Upper lobe of left lung (tissue), 4 donors: ENCODE data around the gene OPCML.

ENCODE experiments used
- EP300 ChIP-seq, 4 donors: sonication (generic); formaldehyde crosslinking; IDR thresholded peaks; one replicate each; pipeline ENCODE4 v1.5.1; 2017; ENCODE audit warnings: antibody characterized with exemption in 4 of 4, control low read depth in 2 of 4
- POLR2A ChIP-seq, 4 donors: fragments of 450-650 bp; IDR thresholded peaks; one replicate each; pipeline ENCODE4 v1.5.1; 2016 to 2017; ENCODE audit warnings: antibody characterized with exemption in 4 of 4, mild to moderate bottlenecking in 2 of 4
- POLR2AphosphoS5 ChIP-seq, 2 donors: sonication (generic); formaldehyde crosslinking; IDR thresholded peaks; one replicate each; pipeline ENCODE4 v1.5.1; 2017; ENCODE audit warnings: antibody characterized with exemption in 2 of 2
- TF ChIP-seq, protein P1 (sequence below), 6 experiments: fragments of 450-650 bp in 4 of 6; fragments of 200-600 bp in 2 of 6; sonication (generic) in 2 of 6; IDR thresholded peaks; one replicate each; pipeline ENCODE4 v1.5.1; 2016 to 2019; ENCODE audit warnings: antibody characterized with exemption in 6 of 6

DNA sequence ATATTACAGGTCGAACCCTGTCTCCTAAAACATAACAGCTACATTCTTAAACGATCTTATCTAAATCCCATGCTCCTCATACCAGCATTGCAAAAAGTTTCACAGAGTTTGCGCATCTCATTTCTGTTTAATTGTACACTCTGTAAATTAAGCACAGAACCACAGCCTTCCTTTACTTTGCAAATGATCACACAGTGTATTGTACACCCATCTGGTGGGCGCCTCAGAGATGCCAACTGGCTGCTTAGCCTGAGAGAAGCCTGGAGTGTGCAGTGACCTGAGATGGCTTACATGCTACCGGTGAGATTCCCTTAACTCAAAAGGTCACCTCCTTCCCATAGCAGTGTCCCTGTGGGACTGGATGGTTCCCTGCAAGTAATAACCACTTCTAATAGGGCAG lies 1077.3 kb downstream of the OPCML start:
- TF ChIP-seq, protein P1, sequence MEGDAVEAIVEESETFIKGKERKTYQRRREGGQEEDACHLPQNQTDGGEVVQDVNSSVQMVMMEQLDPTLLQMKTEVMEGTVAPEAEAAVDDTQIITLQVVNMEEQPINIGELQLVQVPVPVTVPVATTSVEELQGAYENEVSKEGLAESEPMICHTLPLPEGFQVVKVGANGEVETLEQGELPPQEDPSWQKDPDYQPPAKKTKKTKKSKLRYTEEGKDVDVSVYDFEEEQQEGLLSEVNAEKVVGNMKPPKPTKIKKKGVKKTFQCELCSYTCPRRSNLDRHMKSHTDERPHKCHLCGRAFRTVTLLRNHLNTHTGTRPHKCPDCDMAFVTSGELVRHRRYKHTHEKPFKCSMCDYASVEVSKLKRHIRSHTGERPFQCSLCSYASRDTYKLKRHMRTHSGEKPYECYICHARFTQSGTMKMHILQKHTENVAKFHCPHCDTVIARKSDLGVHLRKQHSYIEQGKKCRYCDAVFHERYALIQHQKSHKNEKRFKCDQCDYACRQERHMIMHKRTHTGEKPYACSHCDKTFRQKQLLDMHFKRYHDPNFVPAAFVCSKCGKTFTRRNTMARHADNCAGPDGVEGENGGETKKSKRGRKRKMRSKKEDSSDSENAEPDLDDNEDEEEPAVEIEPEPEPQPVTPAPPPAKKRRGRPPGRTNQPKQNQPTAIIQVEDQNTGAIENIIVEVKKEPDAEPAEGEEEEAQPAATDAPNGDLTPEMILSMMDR (IDR thresholded peaks at IDR 0.05): no peak
- TF ChIP-seq POLR2A (IDR thresholded peaks at IDR 0.05) (no peak), EP300 (IDR thresholded peaks at IDR 0.05) (no peak), POLR2AphosphoS5 (IDR thresholded peaks at IDR 0.05) (no peak)
